Endothelial cell (in vitro differentiated cells): ENCODE measurements around the gene APOA1. TPM values are rescaled to one million over a fixed set of nuclear protein-coding genes. Genes with fewer than 3 reads are reported as not detected.

Experiments
- DNase-seq: peaks from one replicate; pipeline ENCODE4 v3.0.0; 2021; ENCODE audit warnings: low spot score
- H3K27ac Mint-ChIP-seq: one replicate; pipeline ENCODE4 v1.8.0; 2021; ENCODE audit warnings: mixed read lengths, inconsistent platforms; ENCODE audit not compliant: unreplicated experiment
- H3K27me3 Mint-ChIP-seq: one replicate; pipeline ENCODE4 v1.8.0; 2021; ENCODE audit warnings: mild to moderate bottlenecking, moderate library complexity, mixed read lengths, inconsistent platforms; ENCODE audit not compliant: unreplicated experiment
- H3K36me3 Mint-ChIP-seq: one replicate; pipeline ENCODE4 v1.8.0; 2021; ENCODE audit warnings: mild to moderate bottlenecking, low read depth, mixed read lengths, inconsistent platforms; ENCODE audit not compliant: unreplicated experiment
- H3K4me1 Mint-ChIP-seq: one replicate; pipeline ENCODE4 v1.8.0; 2021; ENCODE audit warnings: mild to moderate bottlenecking, mixed read lengths, inconsistent platforms; ENCODE audit not compliant: unreplicated experiment
- H3K4me3 Mint-ChIP-seq: one replicate; pipeline ENCODE4 v1.8.0; 2021; ENCODE audit warnings: mild to moderate bottlenecking, mixed read lengths, inconsistent platforms; ENCODE audit not compliant: unreplicated experiment
- H3K9me3 Mint-ChIP-seq: one replicate; pipeline ENCODE4 v1.8.0; 2021; ENCODE audit warnings: mixed read lengths, inconsistent platforms; ENCODE audit not compliant: unreplicated experiment
- CTCF ChIP-seq: fragments of 200-600 bp; sonication (generic); IDR thresholded peaks from one replicate; pipeline ENCODE4 v1.5.0; 2021; ENCODE audit warnings: antibody characterized with exemption; ENCODE audit not compliant: unreplicated experiment
- total RNA-seq: library from RNA; stranded (reverse); fragmentation: NEBNext Ultra II Directional; extraction: Animal tissue kit (Norgen Biotek cat#: 25700); gene quantifications from one replicate; pipeline ENCODE4 v1.2.1, GENCODE V29; 2021; ENCODE audit not compliant: unreplicated experiment

APOA1 gene
- total RNA-seq, 1 donor from 2014 or later, result 1.2 TPM

- Mint-ChIP-seq H3K27me3 (no peaks in the 10 kb centered on the region), H3K27ac (peak overlapping the region; percentile 3), H3K4me1 (peaks cover 5% of the 10 kb centered on the region), H3K4me3 (no peak overlapping the region), H3K9me3 (no peaks in the 10 kb centered on the region), H3K36me3 (peaks cover 21% of the 10 kb centered on the region)
- no peak for DNase-seq
- TF ChIP-seq CTCF, result no peak
Observed at GRCh38 chr11:116849486-116849885, 12.1 kb upstream of the APOA1 start.

GRCh38 chr11:116849060-116849459, 11.6 kb upstream of the APOA1 start:
- Mint-ChIP-seq H3K9me3 (no peaks in the 10 kb centered on the region), H3K27ac (no peak overlapping the region), H3K4me1 (peaks cover 5% of the 10 kb centered on the region), H3K27me3 (no peaks in the 10 kb centered on the region), H3K36me3 (peaks cover 21% of the 10 kb centered on the region), H3K4me3 (no peak overlapping the region)
- DNase-seq, result no peak
- TF ChIP-seq CTCF, result no peak

- no peak overlapping the region for H3K4me3 Mint-ChIP-seq
- no peaks in the 10 kb centered on the region for H3K9me3 Mint-ChIP-seq
- no peak for DNase-seq
- peaks cover 21% of the 10 kb centered on the region for H3K36me3 Mint-ChIP-seq
- no peaks in the 10 kb centered on the region for H3K27me3 Mint-ChIP-seq
- H3K27ac Mint-ChIP-seq, result no peak overlapping the region
- TF ChIP-seq CTCF, result no peak
- H3K4me1 Mint-ChIP-seq, result peaks cover 6% of the 10 kb centered on the region
Observed at GRCh38 chr11:116847612-116848011, 10.2 kb upstream of the APOA1 start.

GRCh38 chr11:116844722-116845121, 7.3 kb upstream of the APOA1 start:
- no peaks in the 10 kb centered on the region for H3K9me3 Mint-ChIP-seq
- H3K36me3 Mint-ChIP-seq, result peaks cover 20% of the 10 kb centered on the region
- TF ChIP-seq CTCF, result no peak
- no peak for DNase-seq
- H3K4me1 Mint-ChIP-seq, result peaks cover 7% of the 10 kb centered on the region
- H3K4me3 Mint-ChIP-seq, result no peak overlapping the region
- no peak overlapping the region for H3K27ac Mint-ChIP-seq
- no peaks in the 10 kb centered on the region for H3K27me3 Mint-ChIP-seq

GRCh38 chr11:116843661-116844060, 6.2 kb upstream of the APOA1 start:
- DNase-seq, result no peak
- Mint-ChIP-seq H3K4me3 (no peak overlapping the region), H3K9me3 (no peaks in the 10 kb centered on the region), H3K36me3 (peaks cover 16% of the 10 kb centered on the region), H3K27ac (no peak overlapping the region), H3K27me3 (peaks cover 2% of the 10 kb centered on the region), H3K4me1 (peaks cover 7% of the 10 kb centered on the region)
- no peak for TF ChIP-seq CTCF
